ENCODE measurements around the gene MPDU1.

The MPDU1 gene

GRCh38 chr17:7613769-7614424, 30.2 kb downstream of the MPDU1 start:
- TF ChIP-seq CTCF (IDR thresholded peaks at IDR 0.05; ENCODE audit: insufficient read depth, low read length, poor library complexity, severe bottlenecking) (no peak), EZH2phosphoT487 (conservative IDR thresholded peaks at IDR 0.05; ENCODE audit: low read length) (no peak)
- no peak overlapping the region for H2AFZ ChIP-seq (ENCODE audit: low read depth, low read length, severe bottlenecking)
- peak overlapping the region; percentile 81 for H3K9ac ChIP-seq (ENCODE audit: low read length)
- peaks cover 50% of the 10 kb centered on the region for H3K79me2 ChIP-seq (ENCODE audit: insufficient read depth, low read length)
- H3K9me2 ChIP-seq (replicated peaks; ENCODE audit: insufficient read depth, low read length), result no peaks in the 10 kb centered on the region
- H4K20me1 ChIP-seq (ENCODE audit: low read depth, low read length), result no peaks in the 10 kb centered on the region
- H3K27me3 ChIP-seq (ENCODE audit: low read length), result no peaks in the 10 kb centered on the region
- no peaks in the 10 kb centered on the region for H3K9me3 ChIP-seq (ENCODE audit: insufficient read depth, low read length)
- peak overlapping the region; percentile 68 for H3K4me3 ChIP-seq (ENCODE audit: insufficient read depth, low read length, poor library complexity, severe bottlenecking)
- no peaks in the 10 kb centered on the region for H3K36me3 ChIP-seq (ENCODE audit: low read length)
- peak overlapping the region; percentile 95 for H3K4me2 ChIP-seq (ENCODE audit: low read depth, low read length, poor library complexity, severe bottlenecking)
- peak overlapping the region; percentile 52 for H3K27ac ChIP-seq (ENCODE audit: low read depth, low read length)
- H3F3A ChIP-seq (ENCODE audit: insufficient read depth), result no peaks in the 10 kb centered on the region

- H3K27me3 ChIP-seq (ENCODE audit: low read length), result no peaks in the 10 kb centered on the region
- peak within 1 kb of the TSS; percentile 52 for H3K27ac ChIP-seq (ENCODE audit: low read depth, low read length)
- H3F3A ChIP-seq (ENCODE audit: insufficient read depth), result no peaks in the 10 kb centered on the region
- H3K9me3 ChIP-seq (ENCODE audit: insufficient read depth, low read length), result no peaks in the 10 kb centered on the region
- TF ChIP-seq CTCF (IDR thresholded peaks at IDR 0.05; ENCODE audit: insufficient read depth, low read length, poor library complexity, severe bottlenecking) (peak; percentile 67), EZH2phosphoT487 (conservative IDR thresholded peaks at IDR 0.05; ENCODE audit: low read length) (no peak)
- H3K9ac ChIP-seq (ENCODE audit: low read length), result peak within 1 kb of the TSS; percentile 81
- H3K4me3 ChIP-seq (ENCODE audit: insufficient read depth, low read length, poor library complexity, severe bottlenecking), result peak within 1 kb of the TSS; percentile 68
- H3K36me3 ChIP-seq (ENCODE audit: low read length), result no peaks in the 10 kb centered on the region
- H4K20me1 ChIP-seq (ENCODE audit: low read depth, low read length), result no peaks in the 10 kb centered on the region
- H2AFZ ChIP-seq (ENCODE audit: low read depth, low read length, severe bottlenecking), result peak within 1 kb of the TSS; percentile 93
- peaks cover 44% of the 10 kb centered on the region for H3K79me2 ChIP-seq (ENCODE audit: insufficient read depth, low read length)
- peak within 1 kb of the TSS; percentile 95 for H3K4me2 ChIP-seq (ENCODE audit: low read depth, low read length, poor library complexity, severe bottlenecking)
- H3K9me2 ChIP-seq (replicated peaks; ENCODE audit: insufficient read depth, low read length), result no peaks in the 10 kb centered on the region
Observed at GRCh38 chr17:7614425-7615264, 31.0 kb downstream of the MPDU1 start, which contains the start of gene FXR2. Gene FXR2, minus strand, starts transcription at chr17:7614897. Its CDS starts 365 bp downstream, at chr17:7614532.

GRCh38 chr17:7615265-7615747, 31.7 kb downstream of the MPDU1 start:
- Histone ChIP-seq H3K9ac (ENCODE audit: low read length) (peak overlapping the region; percentile 59), H3K9me3 (ENCODE audit: insufficient read depth, low read length) (no peaks in the 10 kb centered on the region), H3K27ac (ENCODE audit: low read depth, low read length) (0 out of 2 replicates have a peak overlapping the region, but pooled peaks have one; percentile 24), H4K20me1 (ENCODE audit: low read depth, low read length) (no peaks in the 10 kb centered on the region), H3F3A (ENCODE audit: insufficient read depth) (no peaks in the 10 kb centered on the region), H3K9me2 (replicated peaks; ENCODE audit: insufficient read depth, low read length) (no peaks in the 10 kb centered on the region), H3K4me2 (ENCODE audit: low read depth, low read length, poor library complexity, severe bottlenecking) (peak overlapping the region; percentile 63), H3K27me3 (ENCODE audit: low read length) (no peaks in the 10 kb centered on the region), H3K79me2 (ENCODE audit: insufficient read depth, low read length) (peaks cover 39% of the 10 kb centered on the region), H3K36me3 (ENCODE audit: low read length) (no peaks in the 10 kb centered on the region), H2AFZ (ENCODE audit: low read depth, low read length, severe bottlenecking) (peak overlapping the region; percentile 93), H3K4me3 (ENCODE audit: insufficient read depth, low read length, poor library complexity, severe bottlenecking) (peak overlapping the region; percentile 61)
- TF ChIP-seq CTCF (IDR thresholded peaks at IDR 0.05; ENCODE audit: insufficient read depth, low read length, poor library complexity, severe bottlenecking) (no peak), EZH2phosphoT487 (conservative IDR thresholded peaks at IDR 0.05; ENCODE audit: low read length) (no peak)

All from SU-DHL-6 (cell line).